ENCODE data around the gene UNKL.

Gene UNKL

GRCh38 chr16:1319041-1319440 is 95.5 kb downstream of the UNKL start:
- H3K9me3 ChIP-seq (ENCODE audit: insufficient read depth, low read depth, low read length) = no peaks in the 10 kb centered on the region
- no peak overlapping the region for H3K27ac ChIP-seq (ENCODE audit: low read length)
- no peaks in the 10 kb centered on the region for H3K4me1 ChIP-seq (ENCODE audit: insufficient read depth, low read length)
- H3K36me3 ChIP-seq (ENCODE audit: insufficient read depth, low read depth, low read length) = peaks cover 94% of the 10 kb centered on the region
- no peak overlapping the region for H3K9ac ChIP-seq (ENCODE audit: low read depth, low read length)
- H3K27me3 ChIP-seq (ENCODE audit: insufficient read depth, low read length) = no peaks in the 10 kb centered on the region
- no peak overlapping the region for H3K4me3 ChIP-seq (ENCODE audit: low read length)

GRCh38 chr16:1318268-1318545 is 96.3 kb downstream of the UNKL start:
- Histone ChIP-seq H3K9me3 (ENCODE audit: insufficient read depth, low read depth, low read length) (no peaks in the 10 kb centered on the region), H3K9ac (ENCODE audit: low read depth, low read length) (no peak overlapping the region), H3K36me3 (ENCODE audit: insufficient read depth, low read depth, low read length) (peaks cover 89% of the 10 kb centered on the region), H3K27me3 (ENCODE audit: insufficient read depth, low read length) (no peaks in the 10 kb centered on the region), H3K4me3 (ENCODE audit: low read length) (no peak overlapping the region), H3K4me1 (ENCODE audit: insufficient read depth, low read length) (no peaks in the 10 kb centered on the region), H3K27ac (ENCODE audit: low read length) (no peak overlapping the region)

GRCh38 chr16:1317479-1318267 is 96.8 kb downstream of the UNKL start:
- Histone ChIP-seq H3K9ac (ENCODE audit: low read depth, low read length) (no peak overlapping the region), H3K4me1 (ENCODE audit: insufficient read depth, low read length) (no peaks in the 10 kb centered on the region), H3K9me3 (ENCODE audit: insufficient read depth, low read depth, low read length) (no peaks in the 10 kb centered on the region), H3K36me3 (ENCODE audit: insufficient read depth, low read depth, low read length) (peaks cover 93% of the 10 kb centered on the region), H3K27ac (ENCODE audit: low read length) (no peak overlapping the region), H3K4me3 (ENCODE audit: low read length) (no peak overlapping the region), H3K27me3 (ENCODE audit: insufficient read depth, low read length) (no peaks in the 10 kb centered on the region)

- Histone ChIP-seq H3K27ac (ENCODE audit: low read length) (no peak overlapping the region), H3K27me3 (ENCODE audit: insufficient read depth, low read length) (no peaks in the 10 kb centered on the region), H3K4me1 (ENCODE audit: insufficient read depth, low read length) (0 out of 2 replicates have a peak, but pooled peaks cover 6% of the 10 kb centered on the region), H3K36me3 (ENCODE audit: insufficient read depth, low read depth, low read length) (peaks cover 81% of the 10 kb centered on the region), H3K4me3 (ENCODE audit: low read length) (no peak overlapping the region), H3K9me3 (ENCODE audit: insufficient read depth, low read depth, low read length) (no peaks in the 10 kb centered on the region), H3K9ac (ENCODE audit: low read depth, low read length) (no peak overlapping the region)
These were observed 98.5 kb downstream of the UNKL start for GRCh38 chr16:1316033-1316405.

- Histone ChIP-seq H3K4me3 (ENCODE audit: low read length) (no peak overlapping the region), H3K27me3 (ENCODE audit: insufficient read depth, low read length) (no peaks in the 10 kb centered on the region), H3K9ac (ENCODE audit: low read depth, low read length) (no peak overlapping the region), H3K9me3 (ENCODE audit: insufficient read depth, low read depth, low read length) (no peaks in the 10 kb centered on the region), H3K27ac (ENCODE audit: low read length) (no peak overlapping the region), H3K4me1 (ENCODE audit: insufficient read depth, low read length) (0 out of 2 replicates have a peak, but pooled peaks cover 6% of the 10 kb centered on the region), H3K36me3 (ENCODE audit: insufficient read depth, low read depth, low read length) (peaks cover 74% of the 10 kb centered on the region)
These were observed 99.1 kb downstream of the UNKL start for GRCh38 chr16:1315081-1316032.

- Histone ChIP-seq H3K27me3 (ENCODE audit: insufficient read depth, low read length) (no peaks in the 10 kb centered on the region), H3K9ac (ENCODE audit: low read depth, low read length) (no peak overlapping the region), H3K4me1 (ENCODE audit: insufficient read depth, low read length) (0 out of 2 replicates have a peak, but pooled peaks cover 6% of the 10 kb centered on the region), H3K9me3 (ENCODE audit: insufficient read depth, low read depth, low read length) (no peaks in the 10 kb centered on the region), H3K27ac (ENCODE audit: low read length) (no peak overlapping the region), H3K36me3 (ENCODE audit: insufficient read depth, low read depth, low read length) (peaks cover 66% of the 10 kb centered on the region), H3K4me3 (ENCODE audit: low read length) (no peak overlapping the region)
These were observed 100.0 kb downstream of the UNKL start for GRCh38 chr16:1314399-1315068.

- no peak overlapping the region for H3K9ac ChIP-seq (ENCODE audit: low read depth, low read length)
- H3K4me1 ChIP-seq (ENCODE audit: insufficient read depth, low read length) = 0 out of 2 replicates have a peak, but pooled peaks cover 6% of the 10 kb centered on the region
- H3K4me3 ChIP-seq (ENCODE audit: low read length) = no peak overlapping the region
- H3K36me3 ChIP-seq (ENCODE audit: insufficient read depth, low read depth, low read length) = peaks cover 59% of the 10 kb centered on the region
- H3K9me3 ChIP-seq (ENCODE audit: insufficient read depth, low read depth, low read length) = no peaks in the 10 kb centered on the region
- H3K27me3 ChIP-seq (ENCODE audit: insufficient read depth, low read length) = no peaks in the 10 kb centered on the region
- no peak overlapping the region for H3K27ac ChIP-seq (ENCODE audit: low read length)
These were observed 100.7 kb downstream of the UNKL start for GRCh38 chr16:1313721-1314369.

All from iPS-20b (cell line).